Right hindlimb (tissue), 1 donor: Measurements from ENCODE around the gene SCN4A.
"Not testable (repeated sequence)": the region's sequence is repeated elsewhere in the genome, so short reads cannot be mapped to it uniquely, and the experiment has no call there.

ENCODE experiments used
- DNase-seq: peaks from one replicate; pipeline ENCODE4 v3.0.0-alpha.2; 2018

Gene SCN4A

GRCh38 chr17:63932721-63933120 lies 40.0 kb downstream of the SCN4A start:
- DNase-seq: no peak

GRCh38 chr17:63931981-63932561 lies 40.6 kb downstream of the SCN4A start, which contains the start of gene CD79B:
Gene CD79B, minus strand, starts transcription at chr17:63932331. Its CDS starts 70 bp downstream, at chr17:63932261.
- no peak for DNase-seq

- no peak for DNase-seq
Observed at GRCh38 chr17:63930951-63931575, 41.7 kb downstream of the SCN4A start.

- peak; percentile 68 for DNase-seq
Observed at GRCh38 chr17:63929860-63930766, 42.6 kb downstream of the SCN4A start.

DNA sequence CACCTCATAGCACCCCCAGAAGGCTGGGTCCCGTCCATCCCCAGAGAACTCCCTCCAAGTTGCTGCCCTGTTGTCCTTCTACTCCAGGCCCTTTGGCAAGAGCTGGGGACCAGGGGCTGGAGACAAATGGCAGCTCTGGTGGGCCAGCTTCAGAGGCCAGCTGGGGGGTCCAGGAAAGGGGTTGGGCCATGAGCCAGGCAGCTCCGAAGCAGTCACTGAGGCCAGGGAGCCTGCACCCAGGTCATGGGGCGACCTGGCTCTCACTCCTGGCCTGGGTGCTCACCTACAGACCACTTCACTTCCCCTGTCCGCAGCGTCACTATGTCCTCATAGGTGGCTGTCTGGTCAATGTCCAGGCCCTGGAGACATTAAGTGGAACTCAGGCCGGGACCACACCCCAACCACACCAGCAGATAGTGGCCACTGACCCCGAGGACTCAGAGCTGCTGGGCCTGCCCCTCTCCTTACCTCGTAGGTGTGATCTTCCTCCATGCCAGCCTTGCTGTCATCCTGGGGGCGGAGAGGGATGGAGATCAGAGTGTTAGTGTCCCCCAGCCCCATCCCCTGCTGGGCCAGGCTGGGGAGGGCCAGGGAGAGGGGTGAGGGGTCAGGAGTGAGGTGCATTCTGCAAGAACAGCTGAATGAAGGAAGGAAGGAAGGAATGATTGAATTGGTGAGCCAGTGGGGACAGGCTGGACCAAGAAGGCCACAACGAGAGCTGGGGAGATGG lies 43.6 kb downstream of the SCN4A start:
- DNase-seq: no peak

- DNase-seq: no peak
Observed at GRCh38 chr17:63928172-63928666, 44.5 kb downstream of the SCN4A start.

DNA sequence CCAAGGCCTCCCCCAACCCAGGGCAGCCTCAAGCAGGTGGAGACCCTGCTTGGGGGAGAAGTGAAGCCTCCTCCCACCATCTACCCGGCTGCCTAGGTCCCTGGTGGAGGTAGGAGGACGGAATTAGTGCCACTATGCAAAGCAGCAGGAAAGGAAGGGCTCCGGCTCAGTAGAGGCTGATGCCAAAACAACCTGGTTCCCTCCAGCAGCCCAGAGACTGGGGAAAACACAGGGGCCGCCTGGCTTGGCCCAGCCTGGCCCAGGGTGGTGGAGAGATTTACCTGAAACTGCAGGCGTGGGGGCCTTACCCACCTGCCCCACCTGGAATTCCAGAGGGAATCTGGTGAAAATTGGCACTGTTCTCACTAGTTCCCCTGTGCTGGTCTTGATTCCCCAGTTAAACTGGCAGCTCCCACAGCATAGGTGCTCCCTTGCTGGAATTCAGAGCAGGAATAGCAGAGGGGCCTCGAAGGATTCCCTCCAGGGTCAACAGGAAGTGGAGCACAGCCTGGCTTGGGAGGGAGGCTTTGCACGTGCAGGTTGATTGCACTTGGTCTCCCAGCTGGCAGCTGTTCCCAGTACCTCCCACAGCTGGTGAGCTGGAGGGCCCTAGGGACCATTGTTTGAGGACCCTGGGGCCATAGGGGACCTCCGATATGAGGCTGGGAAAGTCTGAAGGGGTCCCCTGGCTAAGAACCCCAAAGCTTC lies 45.1 kb downstream of the SCN4A start:
- DNase-seq: no peak

GRCh38 chr17:63926164-63926563 lies 46.6 kb downstream of the SCN4A start:
- no peak for DNase-seq

DNA sequence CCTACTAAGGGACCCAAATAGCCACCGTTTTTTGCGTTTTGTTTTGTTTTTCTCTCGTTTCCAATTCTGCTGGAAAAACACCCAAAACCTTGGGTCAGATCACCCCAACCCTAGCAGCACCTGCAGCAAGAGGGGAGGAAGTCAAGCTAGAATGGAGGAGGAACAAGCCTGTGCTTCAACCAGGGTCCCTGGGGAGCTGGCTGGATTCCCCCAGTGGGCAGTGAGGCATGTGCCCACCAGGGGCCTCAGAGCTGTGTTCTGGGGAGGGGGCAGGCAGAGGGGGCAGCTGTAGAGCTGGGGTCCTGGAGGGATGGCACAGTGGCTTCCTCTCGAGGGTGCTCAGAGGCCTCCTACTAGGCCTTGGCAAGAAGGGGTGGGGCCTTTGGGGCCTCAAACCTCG lies 47.1 kb downstream of the SCN4A start:
- DNase-seq: no peak

DNA sequence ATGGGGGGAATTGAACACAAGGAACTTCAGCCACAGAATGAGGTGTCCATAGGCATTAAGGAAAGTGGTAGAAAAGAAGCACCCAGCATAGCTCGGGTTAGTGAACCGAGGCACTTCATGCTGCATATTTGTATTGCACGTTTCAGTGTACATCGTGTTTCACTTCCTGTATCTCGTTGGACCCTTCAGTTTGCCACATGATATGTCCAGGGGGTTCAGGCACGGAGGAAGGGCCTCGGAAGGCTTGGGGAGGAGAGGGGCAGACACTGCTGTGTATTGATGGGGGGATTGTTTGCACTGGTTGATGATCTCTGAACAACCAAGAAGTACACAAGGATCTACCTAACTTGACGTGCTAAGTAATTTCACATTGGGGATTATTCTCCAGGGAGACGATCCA lies 50.3 kb downstream of the SCN4A start:
- not testable (repeated sequence) for DNase-seq

- DNase-seq: not testable (repeated sequence)
Observed at GRCh38 chr17:63920779-63921178, 51.9 kb downstream of the SCN4A start.

- not testable (repeated sequence) for DNase-seq
Observed at GRCh38 chr17:63920050-63920449, 52.7 kb downstream of the SCN4A start.

GRCh38 chr17:63919311-63919723 lies 53.4 kb downstream of the SCN4A start:
- DNase-seq: peak; percentile 61

GRCh38 chr17:63918789-63919305 lies 53.9 kb downstream of the SCN4A start, which contains the start of gene GH1:
Gene GH1, minus strand, starts transcription at chr17:63918839. Its CDS starts 63 bp downstream, at chr17:63918776.
- not testable (repeated sequence) for DNase-seq

DNA sequence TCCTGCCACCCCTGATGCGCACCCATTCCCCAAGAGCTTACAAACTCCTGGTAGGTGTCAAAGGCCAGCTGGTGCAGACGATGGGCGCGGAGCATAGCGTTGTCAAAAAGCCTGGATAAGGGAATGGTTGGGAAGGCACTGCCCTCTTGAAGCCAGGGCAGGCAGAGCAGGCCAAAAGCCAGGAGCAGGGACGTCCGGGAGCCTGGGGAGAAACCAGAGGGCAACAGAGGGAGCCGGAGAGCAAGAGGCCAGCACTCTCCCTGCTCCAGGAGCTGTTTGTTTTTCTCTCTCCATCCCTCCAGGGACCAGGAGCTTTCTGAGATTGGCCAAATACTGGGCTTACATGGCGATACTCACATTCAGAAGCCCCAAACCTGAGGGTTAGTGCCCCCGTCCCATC lies 54.4 kb downstream of the SCN4A start:
- DNase-seq: no peak

DNA sequence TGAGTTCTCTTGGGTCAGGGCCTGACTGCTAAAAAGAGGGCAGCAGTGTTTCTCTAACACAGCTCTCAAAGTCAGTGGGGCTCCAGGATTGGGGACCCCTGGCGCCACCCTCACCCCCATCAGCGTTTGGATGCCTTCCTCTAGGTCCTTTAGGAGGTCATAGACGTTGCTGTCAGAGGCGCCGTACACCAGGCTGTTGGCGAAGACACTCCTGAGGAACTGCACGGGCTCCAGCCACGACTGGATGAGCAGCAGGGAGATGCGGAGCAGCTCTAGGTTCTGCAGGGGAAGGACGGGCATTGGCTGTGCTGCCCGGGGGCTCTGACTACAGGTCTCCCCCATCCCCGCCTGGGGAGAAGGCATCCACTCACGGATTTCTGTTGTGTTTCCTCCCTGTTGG lies 55.1 kb downstream of the SCN4A start:
- DNase-seq: no peak

- not testable (repeated sequence) for DNase-seq
Observed at GRCh38 chr17:63917206-63917605, 55.5 kb downstream of the SCN4A start.

DNA sequence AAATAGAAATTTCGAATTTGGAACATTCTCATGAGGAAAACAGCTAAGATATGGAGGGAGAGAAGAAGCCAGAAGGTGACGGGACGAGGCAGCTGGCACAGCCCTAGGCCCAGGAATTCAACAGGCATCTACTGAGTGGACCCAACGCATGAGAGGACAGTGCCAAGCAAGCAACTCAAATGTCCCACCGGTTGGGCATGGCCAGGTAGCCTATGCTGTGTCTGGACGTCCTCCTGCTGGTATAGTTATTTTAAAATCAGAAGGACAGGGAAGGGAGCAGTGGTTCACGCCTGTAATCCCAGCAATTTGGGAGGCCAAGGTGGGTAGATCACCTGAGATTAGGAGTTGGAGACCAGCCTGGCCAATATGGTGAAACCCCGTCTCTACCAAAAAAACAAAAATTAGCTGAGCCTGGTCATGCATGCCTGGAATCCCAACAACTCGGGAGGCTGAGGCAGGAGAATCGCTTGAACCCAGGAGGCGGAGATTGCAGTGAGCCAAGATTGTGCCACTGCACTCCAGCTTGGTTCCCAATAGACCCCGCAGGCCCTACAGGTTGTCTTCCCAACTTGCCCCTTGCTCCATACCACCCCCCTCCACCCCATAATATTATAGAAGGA lies 56.0 kb downstream of the SCN4A start:
- DNase-seq: no peak

DNA sequence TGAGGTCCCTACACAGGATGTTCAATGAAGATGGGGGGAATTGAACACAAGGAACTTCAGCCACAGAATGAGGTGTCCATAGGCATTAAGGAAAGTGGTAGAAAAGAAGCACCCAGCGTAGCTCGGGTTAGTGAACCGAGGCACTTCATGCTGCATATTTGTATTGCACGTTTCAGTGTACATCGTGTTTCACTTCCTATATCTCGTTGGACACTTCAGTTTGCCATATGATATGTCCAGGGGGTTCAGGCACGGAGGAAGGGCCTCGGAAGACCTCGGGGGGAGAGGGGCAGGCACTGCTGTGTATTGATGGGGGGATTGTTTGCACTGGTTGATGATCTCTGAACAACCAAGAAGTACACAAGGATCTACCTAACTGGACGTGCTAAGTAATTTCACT lies 57.0 kb downstream of the SCN4A start:
- not testable (repeated sequence) for DNase-seq

- no peak for DNase-seq
Observed at GRCh38 chr17:63914471-63914870, 58.2 kb downstream of the SCN4A start.

GRCh38 chr17:63911657-63912100 lies 61.0 kb downstream of the SCN4A start:
- DNase-seq: peak; percentile 42
